HCT116 (cell line): ENCODE data around the gene CELSR3. TPM values are rescaled to one million over a fixed set of nuclear protein-coding genes. Genes with fewer than 3 reads are reported as not detected.

Source experiments
- ATAC-seq: fragments of 200-7000 bp; cut with Tn5 transposase; 2 replicates; pipeline ENCODE4 v1.9.1; 2020; ENCODE audit warnings: mild to moderate bottlenecking, moderate library complexity
- BruUV-seq: library from RNA; stranded (reverse); fragments of 400-500 nt; replicated peaks from 2 replicates; lab custom pipeline; 2021; lab: Mats Ljungman, UMichigan
- CTCF ChIA-PET: fragments of 300-600 bp; sonication (Branson Sonifier 250); formaldehyde crosslinking; loops from one replicate; lab custom pipeline; 2021; ENCODE audit warnings: antibody characterized with exemption; lab: Charles Lee
- POLR2A ChIA-PET: fragments of 300-600, 350-600 bp; sonication (Branson Sonifier 250); formaldehyde crosslinking; loops from one replicate; lab custom pipeline; 2021; ENCODE audit warnings: antibody characterized with exemption; lab: Charles Lee
- RAD21 ChIA-PET, 2 experiments: fragments of 300-600 bp; sonication (Branson Sonifier 250); formaldehyde crosslinking; loops; one replicate each; lab custom pipeline; 2023; ENCODE audit warnings: low total read pairs in 2 of 2; ENCODE audit not compliant: uncharacterized antibody in 2 of 2, unreplicated experiment in 2 of 2, low non-redundant PET in 1 of 2; lab: Charles Lee
- DNase-seq: peaks from one replicate; pipeline ENCODE4 v3.0.0-alpha.2; 2010; ENCODE audit warnings: low read depth, low spot score
- H2AFZ ChIP-seq: fragments of 200-600 bp; shearing (Covaris generic), sonication (generic); 2 replicates; pipeline ENCODE4 v1.6.1; 2017; ENCODE audit warnings: low read depth, mixed run types, mixed read lengths, antibody characterized with exemption, low read length; ENCODE audit not compliant: poor library complexity, severe bottlenecking
- H3K27ac ChIP-seq: 2 replicates; pipeline ENCODE4 v1.5.1; 2012; ENCODE audit warnings: low read depth, low read length
- H3K27me3 ChIP-seq: fragments of 200-600 bp; sonication (generic); 2 replicates; pipeline ENCODE4 v1.6.1; 2016; ENCODE audit warnings: mixed run types, low read length, mixed read lengths; ENCODE audit not compliant: insufficient read depth
- H3K36me3 ChIP-seq, 2 experiments: fragments of 200-500 bp in 1 of 2; fragments of 200-600 bp in 1 of 2; sonication (Bioruptor generic) in 1 of 2; sonication (generic) in 1 of 2; 2 replicates each; pipeline versions ENCODE4 v1.5.1 to v1.6.1; 2014 to 2016; ENCODE audit warnings: low read length in 2 of 2, inconsistent platforms in 1 of 2, mixed read lengths in 1 of 2, mixed run types in 1 of 2; ENCODE audit not compliant: insufficient read depth in 2 of 2, control insufficient read depth in 1 of 2
- H3K4me1 ChIP-seq, 2 experiments: fragments of 200-600 bp in 1 of 2; sonication (generic) in 1 of 2; 2 replicates each; pipeline versions ENCODE4 v1.5.1 to v1.6.1; 2012 to 2017; ENCODE audit warnings: low read length in 2 of 2, inconsistent platforms in 1 of 2, mild to moderate bottlenecking in 1 of 2, mixed read lengths in 1 of 2, mixed run types in 1 of 2, moderate library complexity in 1 of 2; ENCODE audit not compliant: insufficient read depth in 2 of 2, control insufficient read depth in 1 of 2
- H3K4me2 ChIP-seq: fragments of 200-600 bp; sonication (generic); 2 replicates; pipeline ENCODE4 v1.6.1; 2017; ENCODE audit warnings: mixed run types, low read length, mixed read lengths
- H3K4me3 ChIP-seq, 2 experiments: fragments of 200-600 bp in 1 of 2; sonication (generic) in 1 of 2; replicated peaks in 1 of 2; 2 replicates each; pipeline ENCODE4 v1.5.1; 2011 to 2016; ENCODE audit warnings: low read length in 2 of 2, control low read depth in 1 of 2, low read depth in 1 of 2, mild to moderate bottlenecking in 1 of 2, mixed read lengths in 1 of 2, mixed run types in 1 of 2
- H3K79me2 ChIP-seq: fragments of 200-600 bp; sonication (generic); 2 replicates; pipeline ENCODE4 v1.6.1; 2017; ENCODE audit warnings: mild to moderate bottlenecking, mixed run types, low read length, moderate library complexity, mixed read lengths; ENCODE audit not compliant: insufficient read depth
- H3K9ac ChIP-seq: fragments of 200-600 bp; sonication (generic); 2 replicates; pipeline ENCODE4 v1.6.1; 2016; ENCODE audit warnings: low read length, mixed read lengths
- H3K9me2 ChIP-seq: fragments of 200-600 bp; sonication (generic), shearing (Covaris generic); 2 replicates; pipeline ENCODE4 v1.6.1; 2017; ENCODE audit warnings: mixed run types, mild to moderate bottlenecking, moderate library complexity; ENCODE audit not compliant: insufficient read depth
- H3K9me3 ChIP-seq, 2 experiments: fragments of 200-500 bp in 1 of 2; fragments of 200-600 bp in 1 of 2; sonication (Bioruptor generic) in 1 of 2; sonication (generic) in 1 of 2; 2 replicates each; pipeline ENCODE4 v1.6.1; 2014 to 2017; ENCODE audit warnings: low read length in 2 of 2, mixed read lengths in 2 of 2, inconsistent platforms in 1 of 2, low read depth in 1 of 2, mild to moderate bottlenecking in 1 of 2, mixed run types in 1 of 2, moderate library complexity in 1 of 2; ENCODE audit not compliant: control insufficient read depth in 1 of 2, insufficient read depth in 1 of 2
- H4K20me1 ChIP-seq: fragments of 200-600 bp; sonication (generic), shearing (Covaris generic); 2 replicates; pipeline ENCODE4 v1.6.1; 2017; ENCODE audit warnings: mixed run types, mild to moderate bottlenecking, moderate library complexity; ENCODE audit not compliant: insufficient read depth
- ATF3 ChIP-seq: IDR thresholded peaks from 2 replicates; pipeline ENCODE4 v1.6.1; 2012
- CEBPB ChIP-seq: IDR thresholded peaks from 2 replicates; pipeline ENCODE4 v1.6.1; 2012; ENCODE audit warnings: low read depth
- EZH2 ChIP-seq: fragments of 200-600 bp; sonication (generic); IDR thresholded peaks from 2 replicates; pipeline ENCODE4 v1.6.1; 2017; ENCODE audit warnings: antibody characterized with exemption, mixed run types
- JUND ChIP-seq: IDR thresholded peaks from 2 replicates; pipeline ENCODE4 v1.6.1; 2012
- POLR2AphosphoS5 ChIP-seq: IDR thresholded peaks from 2 replicates; pipeline ENCODE4 v1.6.1; 2011; ENCODE audit warnings: mild to moderate bottlenecking, low read depth, low read length, moderate library complexity
- RAD21 ChIP-seq: IDR thresholded peaks from 2 replicates; pipeline ENCODE4 v1.6.1; 2012; ENCODE audit warnings: low read depth, mild to moderate bottlenecking
- SIN3A ChIP-seq: IDR thresholded peaks from 2 replicates; pipeline ENCODE4 v1.6.1; 2012; ENCODE audit warnings: low read depth
- SP1 ChIP-seq: IDR thresholded peaks from 2 replicates; pipeline ENCODE4 v1.6.1; 2012; ENCODE audit warnings: low read depth
- SRF ChIP-seq: IDR thresholded peaks from 2 replicates; pipeline ENCODE4 v1.6.1; 2012; ENCODE audit warnings: low read depth
- TCF7L2 ChIP-seq: IDR thresholded peaks from 2 replicates; pipeline ENCODE4 v1.7.0; 2011; ENCODE audit warnings: borderline replicate concordance, inconsistent platforms; ENCODE audit not compliant: insufficient read depth, insufficient read length; ENCODE audit errors: extremely low read depth
- YY1 ChIP-seq: IDR thresholded peaks from 2 replicates; pipeline ENCODE4 v1.6.1; 2011; ENCODE audit warnings: low read length, low read depth, moderate library complexity, mild to moderate bottlenecking; ENCODE audit not compliant: insufficient replicate concordance; ENCODE audit errors: extremely low read depth
- ZFX ChIP-seq: fragments of 450-650 bp; IDR thresholded peaks from 2 replicates; pipeline ENCODE4 v1.6.1; 2017
- intact Hi-C: fragments of 100-400 bp; cut with micrococcal nuclease; formaldehyde crosslinking; loops from 2 replicates; pipeline ENCODE4 v1.10.0; 2022
- total RNA-seq: library from RNA; stranded (reverse); gene quantifications from one replicate; pipeline ENCODE4 v1.2.1, GENCODE V29; 2021; ENCODE audit not compliant: unreplicated experiment
- TF ChIP-seq, protein P1 (sequence below), 3 experiments: fragments of 200-600 bp in 1 of 3; sonication (generic) in 1 of 3; IDR thresholded peaks in 2 of 3; conservative IDR thresholded peaks in 1 of 3; 2 replicates each; pipeline ENCODE4 v1.5.1; 2012 to 2017; ENCODE audit warnings: low read depth in 2 of 3, low read length in 2 of 3, antibody characterized with exemption in 1 of 3, borderline replicate concordance in 1 of 3, control low read depth in 1 of 3, mild to moderate bottlenecking in 1 of 3, mixed read lengths in 1 of 3, mixed run types in 1 of 3, moderate library complexity in 1 of 3; ENCODE audit not compliant: insufficient read depth in 1 of 3

CELSR3 gene
- total RNA-seq, 1 experiment from 2014 or later: 7.8 TPM

- H3K9me3 ChIP-seq: no peaks in the 10 kb centered on the region
- no peak overlapping the region for H3K9ac ChIP-seq
- no peak overlapping the region for H3K4me2 ChIP-seq
- ATAC-seq: no peak; the same call in 1 of the 2 replicates
- BruUV-seq: no TSS peak
- intact Hi-C loops: no loop called here
- ChIA-PET POLR2A (interaction anchor here (0.7 kb wide), 1 partner anchor 18 kb away, joined by 3 read pairs; the partner anchor contains the start of gene SLC26A6), CTCF (interaction anchor here (1.2 kb wide), 1 partner anchor 17 kb away, joined by 3 read pairs; the partner anchor contains the start of gene SLC26A6), RAD21 (no interaction called here)
- H2AFZ ChIP-seq: no peak overlapping the region
- no peak for DNase-seq
- no peak for TF ChIP-seq CEBPB
- no peak for TF ChIP-seq SRF
- TF ChIP-seq, protein P1, sequence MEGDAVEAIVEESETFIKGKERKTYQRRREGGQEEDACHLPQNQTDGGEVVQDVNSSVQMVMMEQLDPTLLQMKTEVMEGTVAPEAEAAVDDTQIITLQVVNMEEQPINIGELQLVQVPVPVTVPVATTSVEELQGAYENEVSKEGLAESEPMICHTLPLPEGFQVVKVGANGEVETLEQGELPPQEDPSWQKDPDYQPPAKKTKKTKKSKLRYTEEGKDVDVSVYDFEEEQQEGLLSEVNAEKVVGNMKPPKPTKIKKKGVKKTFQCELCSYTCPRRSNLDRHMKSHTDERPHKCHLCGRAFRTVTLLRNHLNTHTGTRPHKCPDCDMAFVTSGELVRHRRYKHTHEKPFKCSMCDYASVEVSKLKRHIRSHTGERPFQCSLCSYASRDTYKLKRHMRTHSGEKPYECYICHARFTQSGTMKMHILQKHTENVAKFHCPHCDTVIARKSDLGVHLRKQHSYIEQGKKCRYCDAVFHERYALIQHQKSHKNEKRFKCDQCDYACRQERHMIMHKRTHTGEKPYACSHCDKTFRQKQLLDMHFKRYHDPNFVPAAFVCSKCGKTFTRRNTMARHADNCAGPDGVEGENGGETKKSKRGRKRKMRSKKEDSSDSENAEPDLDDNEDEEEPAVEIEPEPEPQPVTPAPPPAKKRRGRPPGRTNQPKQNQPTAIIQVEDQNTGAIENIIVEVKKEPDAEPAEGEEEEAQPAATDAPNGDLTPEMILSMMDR (IDR thresholded peaks at IDR 0.05 in 2 of 3, conservative IDR thresholded peaks at IDR 0.05 in 1 of 3; ENCODE audit: borderline replicate concordance in 1 of 3, insufficient read depth in 1 of 3, low read depth in 2 of 3, low read length in 2 of 3): no peak
- TF ChIP-seq ATF3: no peak
- no peak for TF ChIP-seq SIN3A
- TF ChIP-seq RAD21: no peak
- TF ChIP-seq SP1: no peak
- no peak for TF ChIP-seq TCF7L2
- TF ChIP-seq EZH2: no peak
- no peak for TF ChIP-seq ZFX
- no peak for TF ChIP-seq JUND
- no peak for TF ChIP-seq YY1
- TF ChIP-seq POLR2AphosphoS5: no peak
- no peak overlapping the region for H3K4me3 ChIP-seq
- no peaks in the 10 kb centered on the region for H3K36me3 ChIP-seq
- no peaks in the 10 kb centered on the region for H3K9me2 ChIP-seq
- no peak overlapping the region for H3K27ac ChIP-seq
- H3K79me2 ChIP-seq: no peaks in the 10 kb centered on the region
- peaks cover 0 to 8% of the 10 kb centered on the region in 2 experiments; a peak in 3 of 4 replicates for H3K4me1 ChIP-seq
- H4K20me1 ChIP-seq: no peaks in the 10 kb centered on the region
- H3K27me3 ChIP-seq: no peaks in the 10 kb centered on the region
Measured at GRCh38 chr3:48652923-48653715, 9.6 kb downstream of the CELSR3 start.
